ENCODE results near the gene VAT1L. TPM values are rescaled to one million over a fixed set of nuclear protein-coding genes. Genes with fewer than 3 reads are reported as not detected.

The VAT1L gene
- total RNA-seq, 1 experiment from 2014 or later: 33.8 TPM

GRCh38 chr16:77833921-77834634 is 45.7 kb downstream of the VAT1L start:
- peak; percentile 75 for DNase-seq
- Histone ChIP-seq H2BK20ac (ENCODE audit: low read depth, low read length, poor library complexity, severe bottlenecking) (no peak overlapping the region), H3K27ac (ENCODE audit: insufficient read length, low read depth, low read length) (peak overlapping the region; percentile 41), H2BK120ac (ENCODE audit: low read depth, low read length, poor library complexity, severe bottlenecking) (no peak overlapping the region), H3K18ac (ENCODE audit: insufficient read length, low read depth, low read length) (no peak overlapping the region), H2BK15ac (ENCODE audit: low read depth, low read length) (no peak overlapping the region), H3K4me2 (ENCODE audit: insufficient read depth, insufficient read length, low read length) (no peak overlapping the region), H2BK5ac (ENCODE audit: insufficient read length, low read length) (no peak overlapping the region), H4K91ac (ENCODE audit: insufficient read length, low read depth, low read length) (no peak overlapping the region), H2AFZ (ENCODE audit: low read length) (no peak overlapping the region), H3K79me1 (ENCODE audit: insufficient read depth, low read depth, low read length, poor library complexity, severe bottlenecking) (no peaks in the 10 kb centered on the region), H4K8ac (replicated peaks; ENCODE audit: insufficient read length, low read depth, low read length) (no peak overlapping the region), H4K5ac (ENCODE audit: insufficient read length, low read depth, low read length) (no peak overlapping the region), H3K27me3 (ENCODE audit: insufficient read depth, low read length) (no peaks in the 10 kb centered on the region), H3K4me1 (ENCODE audit: insufficient read depth, low read length) (peaks cover 2% of the 10 kb centered on the region; the same call in 1 of the 2 replicates), H3K79me2 (ENCODE audit: insufficient read depth, low read length) (no peaks in the 10 kb centered on the region), H3K9me3 (ENCODE audit: control insufficient read depth, low read depth, low read length) (no peaks in the 10 kb centered on the region), H2AK5ac (ENCODE audit: insufficient read length, low read length) (no peak overlapping the region), H3T11ph (ENCODE audit: low read length) (no peak overlapping the region), H3K23ac (ENCODE audit: insufficient read length, low read depth, low read length) (no peak overlapping the region), H2BK12ac (ENCODE audit: insufficient read length, low read depth, low read length) (no peak overlapping the region), H3K56ac (ENCODE audit: insufficient read length, low read depth, low read length) (no peak overlapping the region), H3K9ac (ENCODE audit: extremely low read depth, insufficient read length, low read length) (peak overlapping the region; percentile 12), H3K23me2 (ENCODE audit: insufficient read length, low read depth, low read length, poor library complexity, severe bottlenecking) (no peaks in the 10 kb centered on the region), H4K20me1 (ENCODE audit: control insufficient read depth, insufficient read depth, insufficient read length) (no peaks in the 10 kb centered on the region), H3K4ac (ENCODE audit: low read depth, low read length) (no peak overlapping the region), H3K14ac (ENCODE audit: insufficient read depth, low read length) (no peak overlapping the region)
- TF ChIP-seq CTCF (conservative IDR thresholded peaks at IDR 0.05): no peak
- peak overlapping the region in 1 of 2 experiments; percentile 3; a peak in 1 of 5 replicates for H3K4me3 Mint-ChIP-seq
- H3K36me3 Mint-ChIP-seq (ENCODE audit: insufficient read depth in 1 of 3, low read depth in 3 of 3): peaks cover 10 to 30% (median 18%) of the 10 kb centered on the region in 3 experiments; a peak in 5 of 7 replicates
- H3K27ac Mint-ChIP-seq: peak overlapping the region; percentile 60 to 93 (median 74)
- peaks cover 29 to 47% of the 10 kb centered on the region in 2 experiments for H3K4me1 Mint-ChIP-seq
- WGBS (ENCODE audit: extremely low coverage, insufficient read length, low lambda C conversion rate): no CpG with 5 or more reads among the region's 10 CpGs
- H3K9me3 Mint-ChIP-seq: no peaks in the 10 kb centered on the region
- no peaks in the 10 kb centered on the region; the same call in 1 of the 2 replicates for H3K27me3 Mint-ChIP-seq (ENCODE audit: low read depth)

Data from H9 (cell line).